ENCODE results near the gene PRR11.
A peak's percentile ranks its signal among the peaks of the same experiment; 100 is the strongest.
"Not testable (repeated sequence)": the region's sequence is repeated elsewhere in the genome, so short reads cannot be mapped to it uniquely, and the experiment has no call there.

Gene PRR11

GRCh38 chr17:59155439-59156177 is at the start of gene PRR11:
Gene PRR11 (plus strand): TSS chr17:59155746. CDS start chr17:59169753, 14,007 bp downstream.
- DNase-seq (ENCODE audit: low read depth in 2 of 2), result peak; percentile 77 to 88

DNA sequence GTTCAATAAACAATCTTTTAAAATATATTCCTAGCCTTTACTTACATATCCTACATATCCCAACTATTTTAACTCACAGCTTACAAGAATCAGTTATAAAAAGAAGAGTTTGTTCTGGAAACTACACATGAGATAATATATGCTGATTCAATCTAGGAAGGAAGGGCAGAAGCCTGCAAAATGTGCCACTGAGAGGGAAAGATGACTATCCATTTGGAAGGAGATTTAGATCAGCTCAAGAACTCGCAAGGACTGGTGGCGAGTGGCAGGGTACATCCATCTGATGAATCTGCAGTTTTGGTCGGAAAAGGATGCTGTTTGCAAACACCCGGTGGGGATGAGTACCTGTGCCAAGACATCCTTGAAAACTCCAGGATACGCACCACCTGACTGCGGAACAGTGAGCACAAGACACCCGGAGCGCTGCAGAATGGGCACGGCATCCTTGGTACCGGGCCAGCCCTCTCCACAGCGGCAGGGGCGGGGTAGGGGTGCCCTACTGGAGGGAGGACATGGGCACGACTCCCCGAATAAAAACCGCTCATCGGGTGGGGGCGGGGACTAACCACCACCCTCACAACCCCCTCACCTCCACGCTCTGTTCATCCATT is 49.6 kb upstream of the PRR11 start:
- DNase-seq (ENCODE audit: low read depth in 2 of 2), result peak; percentile 57 to 63

- DNase-seq (ENCODE audit: low read depth in 2 of 2), result peak; percentile 98
These were observed 48.9 kb upstream of the PRR11 start, which contains the start of gene TRIM37 for GRCh38 chr17:59106463-59107305. Gene TRIM37 (minus strand): TSS chr17:59106880. CDS start chr17:59106461, 419 bp downstream.

GRCh38 chr17:59107306-59107670 is 48.3 kb upstream of the PRR11 start:
- DNase-seq (ENCODE audit: low read depth in 2 of 2), result no peak

GRCh38 chr17:59108400-59109102 is 47.0 kb upstream of the PRR11 start:
- no peak for DNase-seq (ENCODE audit: low read depth in 2 of 2)

- DNase-seq (ENCODE audit: low read depth in 2 of 2), result no peak
These were observed 44.6 kb upstream of the PRR11 start for GRCh38 chr17:59110973-59111372.

DNA sequence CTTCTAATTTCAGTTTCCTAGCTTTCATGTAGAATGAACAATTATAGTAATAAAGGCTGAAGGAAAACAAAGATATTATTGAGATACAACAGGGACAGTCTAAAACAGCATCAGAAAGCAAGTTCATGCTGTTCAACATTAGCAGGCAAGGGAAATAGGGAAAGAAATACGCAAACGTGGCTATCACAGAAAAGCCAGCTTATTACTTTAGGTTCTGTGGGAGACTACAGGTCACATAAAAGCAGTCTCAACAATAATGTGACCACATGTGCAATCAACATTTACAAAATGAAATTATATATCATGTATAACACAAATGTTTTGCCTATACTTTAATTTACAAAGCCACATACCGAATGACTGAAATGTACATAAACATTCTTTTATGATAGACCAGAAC is 44.0 kb upstream of the PRR11 start:
- DNase-seq (ENCODE audit: low read depth in 2 of 2), result no peak

- no peak for DNase-seq (ENCODE audit: low read depth in 2 of 2)
These were observed 40.1 kb upstream of the PRR11 start for GRCh38 chr17:59115474-59115873.

- DNase-seq (ENCODE audit: low read depth in 2 of 2), result no peak
These were observed 33.6 kb upstream of the PRR11 start for GRCh38 chr17:59121901-59122480.

- no peak for DNase-seq (ENCODE audit: low read depth in 2 of 2)
These were observed 30.9 kb upstream of the PRR11 start for GRCh38 chr17:59124665-59125064.

GRCh38 chr17:59126809-59127417 is 28.6 kb upstream of the PRR11 start:
- DNase-seq (ENCODE audit: low read depth in 2 of 2), result no peak

- DNase-seq (ENCODE audit: low read depth in 2 of 2), result no peak
These were observed 25.7 kb upstream of the PRR11 start for GRCh38 chr17:59129814-59130213.

DNA sequence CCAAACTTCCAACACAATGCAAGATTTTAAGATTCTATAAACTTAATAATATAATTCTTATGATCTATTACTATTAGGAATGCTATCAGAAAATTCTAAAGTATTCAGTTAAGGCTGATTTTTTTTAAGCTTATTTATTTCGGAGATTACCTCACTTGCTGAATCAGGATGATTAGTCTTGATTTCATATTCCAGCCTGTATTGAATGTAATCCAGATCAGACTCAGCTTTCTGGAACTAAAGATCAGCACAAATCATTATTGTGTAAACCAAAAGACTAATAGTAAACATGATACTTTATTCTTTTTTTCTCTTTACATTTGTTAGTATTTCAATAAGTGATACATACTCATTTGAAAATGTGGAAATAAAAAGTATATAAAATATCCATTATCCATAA is 24.4 kb upstream of the PRR11 start:
- no peak for DNase-seq (ENCODE audit: low read depth in 2 of 2)

DNA sequence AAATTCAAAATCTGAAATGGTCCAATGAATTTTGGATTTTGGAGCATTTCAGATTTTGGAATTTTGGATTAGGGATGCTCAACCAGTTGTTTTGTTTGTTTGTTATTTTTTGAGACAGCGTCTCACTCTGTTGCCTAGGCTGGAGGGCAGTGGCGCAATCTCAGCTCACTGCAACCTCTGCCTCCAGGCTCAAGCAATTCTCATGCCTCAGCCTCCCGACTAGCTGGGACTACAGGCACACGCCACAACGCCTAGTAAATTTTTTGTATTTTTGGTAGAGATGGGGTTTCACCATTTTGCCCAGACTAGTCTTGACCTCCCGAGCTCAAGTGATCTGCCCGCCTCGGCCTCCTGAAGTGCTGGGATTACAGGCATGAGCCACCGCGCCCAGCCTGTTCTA is 17.2 kb upstream of the PRR11 start:
- DNase-seq (ENCODE audit: low read depth in 2 of 2), result not testable (repeated sequence)

DNA sequence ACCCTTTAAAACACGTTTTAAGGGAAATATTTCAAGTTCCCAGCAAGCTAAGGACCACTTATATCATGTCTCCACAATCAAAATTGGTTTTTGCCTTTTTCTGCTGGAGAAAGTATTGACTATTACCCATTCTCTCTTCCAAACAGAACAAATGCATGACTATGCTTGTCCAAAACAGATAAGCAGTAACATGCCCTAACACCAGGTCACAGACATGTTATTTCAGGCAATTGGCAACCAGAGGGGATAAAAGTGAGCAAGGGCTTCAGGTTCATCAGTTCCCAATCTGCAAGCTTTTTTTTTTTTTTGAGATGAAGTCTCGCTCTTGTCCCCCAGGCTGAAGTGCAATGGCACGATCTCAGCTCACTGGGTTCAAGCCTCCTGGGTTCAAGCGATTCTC is 15.6 kb upstream of the PRR11 start:
- no peak for DNase-seq (ENCODE audit: low read depth in 2 of 2)

GRCh38 chr17:59141860-59142259 is 13.7 kb upstream of the PRR11 start:
- DNase-seq (ENCODE audit: low read depth in 2 of 2), result no peak

DNA sequence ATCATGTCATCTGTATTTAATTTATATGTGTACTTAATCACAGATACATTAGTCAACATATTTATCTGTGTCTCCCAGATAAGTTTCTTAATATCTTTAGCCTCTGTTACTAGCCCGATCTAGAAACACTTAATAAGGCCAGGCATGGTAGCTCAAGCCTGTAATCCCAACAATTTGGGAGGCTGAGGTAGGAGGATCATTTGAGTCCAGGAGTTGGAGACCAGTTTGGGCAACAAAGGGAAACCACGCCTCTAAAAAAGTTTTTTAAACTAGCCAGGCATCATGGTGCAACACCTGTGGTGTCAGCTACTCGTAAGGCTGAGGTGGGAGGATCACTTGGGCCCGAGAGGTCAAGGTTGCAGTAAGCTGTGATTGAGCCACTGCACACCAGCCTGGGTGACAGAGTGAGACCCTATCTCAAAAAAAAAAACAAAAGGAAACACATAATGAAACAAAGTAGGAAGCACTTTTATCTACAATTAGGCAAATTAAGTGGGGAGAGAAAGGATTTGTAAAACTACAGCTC is 9.9 kb upstream of the PRR11 start:
- DNase-seq (ENCODE audit: low read depth in 2 of 2), result no peak

DNA sequence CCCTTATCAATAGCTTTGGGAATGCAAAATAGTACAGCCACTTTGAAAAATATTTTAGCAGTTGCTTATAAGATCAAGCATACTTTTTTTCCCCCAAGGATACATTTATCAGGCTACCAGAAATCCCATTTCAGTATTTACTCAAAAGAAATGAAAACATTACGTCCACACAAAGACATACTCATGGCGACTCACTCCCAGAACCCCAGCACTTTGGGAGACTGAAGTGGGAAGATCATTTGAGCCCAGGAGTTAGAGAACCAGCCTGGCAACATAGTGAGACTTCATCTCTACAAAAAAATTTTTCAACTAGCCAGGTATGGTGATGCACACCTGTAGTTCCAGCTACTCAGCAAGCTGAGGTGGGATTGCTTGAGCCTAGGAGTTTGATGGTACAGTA is 6.5 kb upstream of the PRR11 start:
- DNase-seq (ENCODE audit: low read depth in 2 of 2), result no peak

GRCh38 chr17:59149841-59150511 is 5.6 kb upstream of the PRR11 start:
- DNase-seq (ENCODE audit: low read depth in 2 of 2), result no peak

GRCh38 chr17:59151006-59151405 is 4.5 kb upstream of the PRR11 start:
- no peak for DNase-seq (ENCODE audit: low read depth in 2 of 2)
